Lower leg skin (tissue), 3 donors: Measurements from ENCODE around the gene NFATC2.

Source experiments
- CTCF ChIP-seq, 3 donors: fragments of 450-650 bp; IDR thresholded peaks; one replicate each; pipeline ENCODE4 v1.5.1; 2016; ENCODE audit warnings: antibody characterized with exemption in 3 of 3, mild to moderate bottlenecking in 3 of 3, moderate library complexity in 2 of 3
- POLR2A ChIP-seq, 2 donors: fragments of 450-650 bp; IDR thresholded peaks; one replicate each; pipeline ENCODE4 v1.6.1; 2016 to 2017; ENCODE audit warnings: antibody characterized with exemption in 2 of 2, mild to moderate bottlenecking in 1 of 2, moderate library complexity in 1 of 2

- TF ChIP-seq CTCF (IDR thresholded peaks at IDR 0.05): no peak
- no peak for TF ChIP-seq POLR2A (IDR thresholded peaks at IDR 0.05)
Observed at GRCh38 chr20:51403466-51404220, 138.9 kb downstream of the NFATC2 start.
